HG02610 (cell line): Measurements from ENCODE around the gene SPATA33.
"Not testable (repeated sequence)": the region's sequence is repeated elsewhere in the genome, so short reads cannot be mapped to it uniquely, and the experiment has no call there.

Experiments
- ATAC-seq: cut with Tn5 transposase; IDR thresholded peaks from one replicate; pipeline ENCODE4 v1.9.1; 2021; ENCODE audit warnings: mild to moderate bottlenecking, moderate library complexity; ENCODE audit not compliant: unreplicated experiment

Gene SPATA33

GRCh38 chr16:89624777-89625761 lies 32.6 kb upstream of the SPATA33 start:
- no peak for ATAC-seq

GRCh38 chr16:89629827-89630610 lies 27.6 kb upstream of the SPATA33 start:
- no peak for ATAC-seq

- no peak for ATAC-seq
Measured at GRCh38 chr16:89633064-89633631, 24.5 kb upstream of the SPATA33 start.

GRCh38 chr16:89634463-89635385 lies 22.9 kb upstream of the SPATA33 start:
- ATAC-seq = not testable (repeated sequence)

GRCh38 chr16:89636663-89637062 lies 21.0 kb upstream of the SPATA33 start:
- ATAC-seq = no peak

GRCh38 chr16:89637379-89637778 lies 20.3 kb upstream of the SPATA33 start:
- ATAC-seq = no peak

- ATAC-seq = no peak
Measured at GRCh38 chr16:89638455-89638854, 19.2 kb upstream of the SPATA33 start.

GRCh38 chr16:89639385-89639784 lies 18.3 kb upstream of the SPATA33 start:
- no peak for ATAC-seq

- ATAC-seq = no peak
Measured at GRCh38 chr16:89641458-89642119, 16.0 kb upstream of the SPATA33 start.

GRCh38 chr16:89642574-89642973 lies 15.1 kb upstream of the SPATA33 start:
- ATAC-seq = no peak

- ATAC-seq = no peak
Measured at GRCh38 chr16:89643769-89644300, 13.8 kb upstream of the SPATA33 start.

- no peak for ATAC-seq
Measured at GRCh38 chr16:89645122-89645521, 12.5 kb upstream of the SPATA33 start.

- no peak for ATAC-seq
Measured at GRCh38 chr16:89646270-89646669, 11.4 kb upstream of the SPATA33 start.

GRCh38 chr16:89646906-89647305 lies 10.7 kb upstream of the SPATA33 start:
- no peak for ATAC-seq

GRCh38 chr16:89651584-89651983 lies 6.1 kb upstream of the SPATA33 start:
- ATAC-seq = no peak

GRCh38 chr16:89653656-89654295 lies 3.9 kb upstream of the SPATA33 start:
- ATAC-seq = no peak

- no peak for ATAC-seq
Measured at GRCh38 chr16:89655062-89655643, 2.5 kb upstream of the SPATA33 start.

- ATAC-seq = no peak
Measured at GRCh38 chr16:89656435-89657121, 1.1 kb upstream of the SPATA33 start.
